Stimulated activated naive CD8-positive, alpha-beta T cell treated with anti-CD3 and anti-CD28 coated beads, Interleukin-15, amount 100 ng/mL, for 72 hours (primary cell): ENCODE results near the gene SERPINA9.
"Not testable (repeated sequence)": the region's sequence is repeated elsewhere in the genome, so short reads cannot be mapped to it uniquely, and the experiment has no call there.

Experiments
- ATAC-seq: fragments of 150-1000 bp; cut with Tn5 transposase; 2 replicates; pipeline ENCODE4 v1.10.0; 2021; ENCODE audit warnings: mild to moderate bottlenecking, moderate library complexity
- DNase-seq, 2 donors: peaks; one replicate each; pipeline ENCODE4 v3.0.0; 2021 to 2022
- H3K27ac Mint-ChIP-seq, 2 donors: one replicate each; pipeline ENCODE4 v1.8.0; 2022; ENCODE audit warnings: mild to moderate bottlenecking in 2 of 2, mixed read lengths in 2 of 2, moderate library complexity in 2 of 2
- H3K27me3 Mint-ChIP-seq: one replicate; pipeline ENCODE4 v1.8.0; 2022; ENCODE audit warnings: mixed read lengths
- H3K4me1 Mint-ChIP-seq: one replicate; pipeline ENCODE4 v1.8.0; 2022; ENCODE audit warnings: mild to moderate bottlenecking, mixed read lengths
- H3K4me3 Mint-ChIP-seq, 2 donors: one replicate each; pipeline ENCODE4 v1.8.0; 2022; ENCODE audit warnings: mild to moderate bottlenecking in 2 of 2, mixed read lengths in 2 of 2, moderate library complexity in 1 of 2
- H3K9me3 Mint-ChIP-seq, 2 donors: one replicate each; pipeline ENCODE4 v1.8.0; 2022; ENCODE audit warnings: mixed read lengths in 2 of 2

SERPINA9 gene

GRCh38 chr14:94501588-94502516, 25.9 kb upstream of the SERPINA9 start:
- no peak for DNase-seq
- H3K4me3 Mint-ChIP-seq, result no peak overlapping the region
- H3K27ac Mint-ChIP-seq, result no peak overlapping the region
- H3K27me3 Mint-ChIP-seq, result peaks cover 20% of the 10 kb centered on the region
- H3K9me3 Mint-ChIP-seq, result no peaks in the 10 kb centered on the region
- no peak for ATAC-seq
- no peaks in the 10 kb centered on the region for H3K4me1 Mint-ChIP-seq

- no peak overlapping the region for H3K27ac Mint-ChIP-seq
- no peak for ATAC-seq
- H3K4me1 Mint-ChIP-seq, result no peaks in the 10 kb centered on the region
Observed at GRCh38 chr14:94500264-94500663, 24.3 kb upstream of the SERPINA9 start.

GRCh38 chr14:94499673-94500072, 23.7 kb upstream of the SERPINA9 start:
- ATAC-seq (no peak), DNase-seq (no peak)
- H3K4me1 Mint-ChIP-seq, result no peaks in the 10 kb centered on the region
- H3K9me3 Mint-ChIP-seq, result no peaks in the 10 kb centered on the region
- H3K4me3 Mint-ChIP-seq, result no peak overlapping the region
- H3K27me3 Mint-ChIP-seq, result peaks cover 8% of the 10 kb centered on the region
- H3K27ac Mint-ChIP-seq, result no peak overlapping the region

More at GRCh38 chr14:94500264-94500663, 24.3 kb upstream of the SERPINA9 start:
- H3K9me3 Mint-ChIP-seq, result no peaks in the 10 kb centered on the region
- H3K4me3 Mint-ChIP-seq, result no peak overlapping the region
- peaks cover 12% of the 10 kb centered on the region for H3K27me3 Mint-ChIP-seq
- DNase-seq, result no peak

GRCh38 chr14:94498215-94498614, 22.2 kb upstream of the SERPINA9 start:
- no peak overlapping the region for H3K27ac Mint-ChIP-seq
- no peaks in the 10 kb centered on the region for H3K9me3 Mint-ChIP-seq
- H3K27me3 Mint-ChIP-seq, result peaks cover 8% of the 10 kb centered on the region
- no peak overlapping the region for H3K4me3 Mint-ChIP-seq
- no peaks in the 10 kb centered on the region for H3K4me1 Mint-ChIP-seq
- ATAC-seq (no peak), DNase-seq (no peak)

GRCh38 chr14:94494085-94494484, 18.1 kb upstream of the SERPINA9 start:
- DNase-seq (no peak), ATAC-seq (no peak)
- Mint-ChIP-seq H3K4me3 (no peak overlapping the region), H3K4me1 (no peaks in the 10 kb centered on the region), H3K27me3 (no peaks in the 10 kb centered on the region), H3K27ac (no peak overlapping the region), H3K9me3 (no peaks in the 10 kb centered on the region)

- H3K27me3 Mint-ChIP-seq, result peaks cover 11% of the 10 kb centered on the region
- ATAC-seq (no peak), DNase-seq (no peak)
- H3K9me3 Mint-ChIP-seq, result no peaks in the 10 kb centered on the region
- no peaks in the 10 kb centered on the region for H3K4me1 Mint-ChIP-seq
- H3K27ac Mint-ChIP-seq, result no peak overlapping the region
- H3K4me3 Mint-ChIP-seq, result no peak overlapping the region
Observed at GRCh38 chr14:94491511-94491910, 15.5 kb upstream of the SERPINA9 start.

- H3K27ac Mint-ChIP-seq, result no peak overlapping the region
- no peak for DNase-seq
- no peak for ATAC-seq
- no peak overlapping the region for H3K4me3 Mint-ChIP-seq
- H3K27me3 Mint-ChIP-seq, result peaks cover 23% of the 10 kb centered on the region
- no peaks in the 10 kb centered on the region for H3K4me1 Mint-ChIP-seq
- no peaks in the 10 kb centered on the region for H3K9me3 Mint-ChIP-seq
Observed at GRCh38 chr14:94489336-94489735, 13.3 kb upstream of the SERPINA9 start.

- Mint-ChIP-seq H3K27ac (no peak overlapping the region), H3K4me3 (no peak overlapping the region), H3K4me1 (no peaks in the 10 kb centered on the region), H3K27me3 (peaks cover 36% of the 10 kb centered on the region), H3K9me3 (no peaks in the 10 kb centered on the region)
- DNase-seq, result no peak
- ATAC-seq, result no peak
Observed at GRCh38 chr14:94486883-94487282, 10.9 kb upstream of the SERPINA9 start.

- no peak overlapping the region for H3K4me3 Mint-ChIP-seq
- peaks cover 36% of the 10 kb centered on the region for H3K27me3 Mint-ChIP-seq
- no peak overlapping the region for H3K27ac Mint-ChIP-seq
- peak; percentile 60 for ATAC-seq
- no peaks in the 10 kb centered on the region for H3K4me1 Mint-ChIP-seq
- H3K9me3 Mint-ChIP-seq, result no peaks in the 10 kb centered on the region
- peak; percentile 42 to 51 for DNase-seq
Observed at GRCh38 chr14:94485944-94486841, 10.2 kb upstream of the SERPINA9 start.

- no peak overlapping the region for H3K4me3 Mint-ChIP-seq
- no peak for ATAC-seq
- H3K9me3 Mint-ChIP-seq, result no peaks in the 10 kb centered on the region
- peaks cover 36% of the 10 kb centered on the region for H3K27me3 Mint-ChIP-seq
- H3K27ac Mint-ChIP-seq, result no peak overlapping the region
- H3K4me1 Mint-ChIP-seq, result no peaks in the 10 kb centered on the region
- DNase-seq, result no peak
Observed at GRCh38 chr14:94484481-94484880, 8.5 kb upstream of the SERPINA9 start.

GRCh38 chr14:94483729-94484275, 7.8 kb upstream of the SERPINA9 start:
- H3K27me3 Mint-ChIP-seq, result peaks cover 36% of the 10 kb centered on the region
- H3K9me3 Mint-ChIP-seq, result peaks cover 1 to 3% of the 10 kb centered on the region in 2 donors
- no peak for ATAC-seq
- no peak for DNase-seq
- no peaks in the 10 kb centered on the region for H3K4me1 Mint-ChIP-seq
- no peak overlapping the region for H3K4me3 Mint-ChIP-seq
- no peak overlapping the region for H3K27ac Mint-ChIP-seq

- ATAC-seq, result no peak
- no peak for DNase-seq
- Mint-ChIP-seq H3K27ac (peak overlapping the region in 1 of 2 donors; percentile 47), H3K4me3 (no peak overlapping the region), H3K4me1 (no peaks in the 10 kb centered on the region), H3K9me3 (peaks cover 7 to 9% of the 10 kb centered on the region in 2 donors), H3K27me3 (peaks cover 36% of the 10 kb centered on the region)
Observed at GRCh38 chr14:94483071-94483451, 7.1 kb upstream of the SERPINA9 start.

- ATAC-seq, H3K4me1 Mint-ChIP-seq, H3K27ac Mint-ChIP-seq, DNase-seq, H3K4me3 Mint-ChIP-seq: not testable (repeated sequence)
- Mint-ChIP-seq H3K27me3 (peaks cover 33% of the 10 kb centered on the region), H3K9me3 (peaks cover 10 to 11% of the 10 kb centered on the region in 2 donors)
Observed at GRCh38 chr14:94482132-94483070, 6.4 kb upstream of the SERPINA9 start.

- H3K4me1 Mint-ChIP-seq, result no peaks in the 10 kb centered on the region
- DNase-seq (no peak), ATAC-seq (no peak)
- H3K27ac Mint-ChIP-seq, result no peak overlapping the region
- H3K9me3 Mint-ChIP-seq, result peaks cover 10 to 14% of the 10 kb centered on the region in 2 donors
- no peak overlapping the region for H3K4me3 Mint-ChIP-seq
- peaks cover 25% of the 10 kb centered on the region for H3K27me3 Mint-ChIP-seq
Observed at GRCh38 chr14:94481468-94482131, 5.6 kb upstream of the SERPINA9 start.
